K562 (cell line): ENCODE results near the gene GDF2. TPM values are rescaled to one million over a fixed set of nuclear protein-coding genes. Genes with fewer than 3 reads are reported as not detected.

Experiments used
- EHMT2 ChIP-seq: fragments of 450-650 bp; IDR thresholded peaks from 2 replicates; pipeline ENCODE4 v1.6.1; 2018; ENCODE audit warnings: antibody characterized with exemption
- IRF1 ChIP-seq: sonication (generic); formaldehyde crosslinking; IDR thresholded peaks from 2 replicates; pipeline ENCODE4 v1.8.0; 2022; ENCODE audit warnings: missing genetic modification reagents, mild to moderate bottlenecking, borderline replicate concordance
- ZBTB11 ChIP-seq, 3 experiments: fragments of 200-800 bp in 1 of 3; fragments of 250-450 bp in 1 of 3; fragments of 450-650 bp in 1 of 3; sonication (Bioruptor Pico) in 1 of 3; sonication (Bioruptor generic) in 1 of 3; formaldehyde crosslinking in 1 of 3; IDR thresholded peaks; 2 replicates each; pipeline versions ENCODE4 v1.6.1 to v1.8.0; 2016 to 2022; ENCODE audit warnings: mild to moderate bottlenecking in 2 of 3, missing genetic modification characterization in 2 of 3, missing compliant biosample characterization in 1 of 3, moderate library complexity in 1 of 3
- ZBTB2 ChIP-seq: fragments of 450-650 bp; IDR thresholded peaks from 2 replicates; pipeline ENCODE4 v1.6.1; 2016; ENCODE audit warnings: antibody characterized with exemption
- ZBTB7A ChIP-seq: IDR thresholded peaks from 2 replicates; pipeline ENCODE4 v1.6.1; 2011; ENCODE audit warnings: low read depth, mild to moderate bottlenecking, low read length, moderate library complexity, borderline replicate concordance; ENCODE audit not compliant: control insufficient read depth
- ZFX ChIP-seq: sonication (generic); formaldehyde crosslinking; IDR thresholded peaks from 2 replicates; pipeline ENCODE4 v1.8.0; 2022; ENCODE audit warnings: mild to moderate bottlenecking, missing genetic modification reagents, moderate library complexity
- ZNF274 ChIP-seq: IDR thresholded peaks from 2 replicates; pipeline ENCODE4 v1.6.1; 2011; ENCODE audit warnings: low read depth, mild to moderate bottlenecking, low read length, moderate library complexity, borderline replicate concordance
- polyA plus RNA-seq, 8 experiments: library from polyadenylated mRNA; depleted of rRNA in 4 of 8; stranded (reverse) in 5 of 8; unstranded in 3 of 8; fragments of >200 nt; fragmentation: Nextera tagmentation in 2 of 8; fragmentation: Illumina TruSeq in 1 of 8; extraction: Ambion mirVana in 2 of 8; extraction: Trizol in 1 of 8; gene quantifications; 2 replicates each; pipeline versions ENCODE4 v1.2.1 to v1.2.3, GENCODE V29; 2011 to 2014; ENCODE audit warnings: inconsistent platforms in 1 of 8, missing spikeins in 1 of 8
- total RNA-seq, 7 experiments: library from RNA; depleted of rRNA in 6 of 7; stranded (reverse); fragments of >200 nt in 6 of 7; fragmentation: Illumina TruSeq in 2 of 7; extraction: Trizol in 2 of 7; gene quantifications; 2 replicates each; pipeline versions ENCODE4 v1.2.1 to v1.2.3, GENCODE V29; 2011 to 2021; ENCODE audit warnings: low replicate concordance in 1 of 7

GDF2 gene
- total and polyA plus RNA-seq, 9 of the 15 experiments (the other 6 are each of a cell fraction or from before 2014, with no cell fraction given): 0.08 to 0.58 (median 0.27) TPM; not detected in 2

- TF ChIP-seq IRF1 (no peak), ZNF274 (no peak), EHMT2 (no peak), ZBTB7A (no peak), ZFX (CRISPR knock-in tag) (no peak), ZBTB2 (no peak), ZBTB11 (CRISPR knock-in tag; IDR thresholded peaks at IDR 0.05) (no peak)
These were observed 22.4 kb upstream of the GDF2 start, which contains the start of gene GDF10 (continued) for GRCh38 chr10:47299611-47300428.
